ENCODE data around the gene ASB18.

DNA sequence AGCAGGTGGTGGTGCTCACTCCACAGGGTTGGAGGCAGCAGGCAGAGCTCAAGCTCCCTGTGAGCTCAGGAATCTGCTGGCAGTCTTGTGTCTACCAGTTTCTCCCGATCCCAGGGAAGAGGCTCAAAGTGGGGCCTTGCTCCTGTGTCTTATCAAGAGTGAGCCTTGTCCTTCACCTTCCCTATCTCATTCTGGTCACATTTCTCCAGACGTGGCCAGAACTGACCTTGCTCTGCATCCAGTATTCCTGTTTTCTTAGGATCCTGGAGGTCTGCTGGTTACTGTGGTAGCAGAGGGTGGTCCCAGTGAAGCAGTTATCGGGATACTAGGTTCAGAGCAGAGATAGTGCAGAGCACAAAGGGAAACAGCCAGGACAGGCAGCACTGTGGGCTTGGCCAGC lies 47.1 kb upstream of the ASB18 start:
- TF ChIP-seq, protein P1, sequence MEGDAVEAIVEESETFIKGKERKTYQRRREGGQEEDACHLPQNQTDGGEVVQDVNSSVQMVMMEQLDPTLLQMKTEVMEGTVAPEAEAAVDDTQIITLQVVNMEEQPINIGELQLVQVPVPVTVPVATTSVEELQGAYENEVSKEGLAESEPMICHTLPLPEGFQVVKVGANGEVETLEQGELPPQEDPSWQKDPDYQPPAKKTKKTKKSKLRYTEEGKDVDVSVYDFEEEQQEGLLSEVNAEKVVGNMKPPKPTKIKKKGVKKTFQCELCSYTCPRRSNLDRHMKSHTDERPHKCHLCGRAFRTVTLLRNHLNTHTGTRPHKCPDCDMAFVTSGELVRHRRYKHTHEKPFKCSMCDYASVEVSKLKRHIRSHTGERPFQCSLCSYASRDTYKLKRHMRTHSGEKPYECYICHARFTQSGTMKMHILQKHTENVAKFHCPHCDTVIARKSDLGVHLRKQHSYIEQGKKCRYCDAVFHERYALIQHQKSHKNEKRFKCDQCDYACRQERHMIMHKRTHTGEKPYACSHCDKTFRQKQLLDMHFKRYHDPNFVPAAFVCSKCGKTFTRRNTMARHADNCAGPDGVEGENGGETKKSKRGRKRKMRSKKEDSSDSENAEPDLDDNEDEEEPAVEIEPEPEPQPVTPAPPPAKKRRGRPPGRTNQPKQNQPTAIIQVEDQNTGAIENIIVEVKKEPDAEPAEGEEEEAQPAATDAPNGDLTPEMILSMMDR (IDR thresholded peaks at IDR 0.05; ENCODE audit: low read depth, low read length) = no peak
- TF ChIP-seq EZH2phosphoT487 (IDR thresholded peaks at IDR 0.05; ENCODE audit: low read depth) = no peak

All from OCI-LY3 (cell line).